GM19025 (cell line): ENCODE measurements around the gene P2RX6.
"Not testable (repeated sequence)": the region's sequence is repeated elsewhere in the genome, so short reads cannot be mapped to it uniquely, and the experiment has no call there.

Experiments used
- ATAC-seq: cut with Tn5 transposase; IDR thresholded peaks from one replicate; pipeline ENCODE4 v1.9.1; 2021; ENCODE audit warnings: mild to moderate bottlenecking, low read depth, moderate library complexity; ENCODE audit not compliant: unreplicated experiment

The P2RX6 gene

DNA sequence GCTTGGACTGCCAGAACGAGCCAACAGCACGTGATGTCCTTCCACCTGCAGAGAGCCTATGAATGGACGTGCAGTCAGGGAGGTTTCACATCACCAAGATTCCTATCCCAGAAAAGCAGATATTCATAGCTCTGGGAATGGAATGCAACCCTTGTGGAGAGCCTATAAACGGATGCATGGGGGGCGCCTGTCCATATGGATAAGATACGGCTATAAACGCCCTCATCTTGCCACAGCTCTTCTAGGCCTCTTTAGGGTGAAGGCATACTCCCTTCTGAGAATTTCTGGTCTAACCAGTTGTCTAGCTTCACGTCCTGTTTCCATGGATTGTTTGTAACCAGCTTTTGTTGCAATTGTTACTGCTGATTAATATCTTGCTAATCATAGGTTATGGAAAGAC, 56.8 kb downstream of the P2RX6 start:
- not testable (repeated sequence) for ATAC-seq

DNA sequence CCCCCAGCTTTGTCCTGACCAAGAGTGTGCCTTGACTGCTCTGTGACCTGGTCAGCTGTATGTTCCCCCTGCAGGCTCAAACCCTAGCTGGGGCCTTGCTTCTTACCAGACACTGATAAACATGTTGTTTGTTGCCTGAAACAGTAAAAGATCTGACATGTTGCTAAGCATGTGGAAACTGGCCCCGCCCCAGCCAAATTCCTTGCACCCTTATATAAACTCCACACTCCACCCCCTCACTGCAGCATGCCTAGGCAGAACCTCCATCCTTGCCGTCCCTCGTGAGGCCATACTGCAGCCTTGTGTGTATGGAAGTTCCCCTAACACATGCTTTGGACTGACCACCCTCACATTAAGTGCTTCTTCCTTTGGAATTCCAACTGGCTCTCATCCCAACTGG, 58.1 kb downstream of the P2RX6 start:
- no peak for ATAC-seq

DNA sequence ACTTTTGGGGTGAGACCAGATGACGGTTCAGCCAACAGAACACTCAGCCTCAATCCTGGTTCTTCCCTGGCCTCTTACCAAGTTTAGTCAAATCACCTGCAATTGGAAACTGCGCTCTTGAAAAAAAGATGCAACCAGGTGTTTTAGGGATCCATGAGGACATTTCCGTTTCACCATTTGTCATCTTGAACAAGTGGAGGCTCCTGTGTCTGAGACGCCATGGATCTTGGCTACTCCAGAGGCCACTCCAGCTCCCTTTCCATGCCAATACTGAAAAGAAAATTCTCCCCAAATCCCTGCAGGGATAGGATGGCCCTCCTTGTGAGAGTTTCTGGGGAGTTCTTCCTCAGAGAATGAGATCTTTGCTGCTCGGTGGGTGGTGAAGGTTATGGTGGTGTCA, 58.5 kb downstream of the P2RX6 start:
- no peak for ATAC-seq

DNA sequence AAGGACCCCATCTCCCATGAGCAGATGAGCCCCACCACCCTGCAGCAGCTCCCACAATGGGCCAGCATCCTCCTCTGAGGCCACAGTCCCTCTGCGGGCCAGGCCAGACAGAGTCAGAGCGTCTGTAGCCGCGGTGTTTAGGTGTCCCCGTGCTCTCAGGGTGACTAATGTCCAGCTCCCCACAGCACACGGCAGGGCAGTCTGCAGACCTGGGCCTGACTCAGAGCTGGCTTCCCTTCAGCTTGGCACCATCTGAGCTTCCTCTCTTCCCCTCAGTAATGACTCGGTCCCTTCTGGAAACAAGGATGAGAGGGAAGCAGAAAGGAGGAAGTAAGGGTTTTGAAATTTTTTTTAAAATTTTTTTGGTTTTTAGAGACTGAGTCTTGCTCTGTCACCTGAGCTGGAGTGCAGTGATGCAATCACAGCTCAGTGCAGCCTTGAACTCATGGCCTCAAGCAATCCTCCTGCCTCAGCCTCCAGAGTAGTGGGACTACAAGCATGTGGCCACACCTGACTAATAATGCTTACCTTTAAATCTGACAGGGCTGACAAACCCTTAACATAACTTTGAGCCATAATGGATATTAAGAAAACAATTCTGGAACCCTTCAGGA, 59.2 kb downstream of the P2RX6 start:
- ATAC-seq, result no peak

DNA sequence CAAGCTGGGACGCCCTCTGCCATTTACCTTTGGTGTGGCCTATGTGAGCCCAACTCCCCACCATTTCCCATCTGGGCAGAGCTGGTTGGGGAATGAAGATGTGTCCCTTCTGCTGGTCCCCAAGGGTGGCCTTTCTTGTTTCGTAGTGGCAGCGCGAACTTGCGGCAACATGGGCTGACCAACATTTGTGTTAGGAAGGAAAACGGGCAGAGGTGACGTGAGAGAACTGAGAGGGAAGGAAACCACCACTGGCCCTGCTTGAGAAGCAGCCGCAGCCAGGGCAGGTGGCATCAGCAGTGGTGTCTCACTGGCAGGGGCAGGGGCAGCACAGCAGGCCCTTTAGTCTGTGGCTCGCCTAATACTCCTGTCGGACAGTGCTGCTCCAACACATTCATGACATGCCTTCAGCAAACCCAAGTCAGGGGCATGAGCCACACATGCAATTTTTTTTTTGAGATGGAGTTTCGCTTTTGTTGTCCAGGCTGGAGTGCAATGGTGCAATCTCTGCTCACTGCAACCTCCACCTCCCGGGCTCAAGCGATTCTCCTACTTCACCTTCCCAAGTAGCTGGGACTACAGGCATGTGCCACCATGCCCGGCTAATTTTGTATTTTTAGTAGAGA, 60.7 kb downstream of the P2RX6 start:
- no peak for ATAC-seq

DNA sequence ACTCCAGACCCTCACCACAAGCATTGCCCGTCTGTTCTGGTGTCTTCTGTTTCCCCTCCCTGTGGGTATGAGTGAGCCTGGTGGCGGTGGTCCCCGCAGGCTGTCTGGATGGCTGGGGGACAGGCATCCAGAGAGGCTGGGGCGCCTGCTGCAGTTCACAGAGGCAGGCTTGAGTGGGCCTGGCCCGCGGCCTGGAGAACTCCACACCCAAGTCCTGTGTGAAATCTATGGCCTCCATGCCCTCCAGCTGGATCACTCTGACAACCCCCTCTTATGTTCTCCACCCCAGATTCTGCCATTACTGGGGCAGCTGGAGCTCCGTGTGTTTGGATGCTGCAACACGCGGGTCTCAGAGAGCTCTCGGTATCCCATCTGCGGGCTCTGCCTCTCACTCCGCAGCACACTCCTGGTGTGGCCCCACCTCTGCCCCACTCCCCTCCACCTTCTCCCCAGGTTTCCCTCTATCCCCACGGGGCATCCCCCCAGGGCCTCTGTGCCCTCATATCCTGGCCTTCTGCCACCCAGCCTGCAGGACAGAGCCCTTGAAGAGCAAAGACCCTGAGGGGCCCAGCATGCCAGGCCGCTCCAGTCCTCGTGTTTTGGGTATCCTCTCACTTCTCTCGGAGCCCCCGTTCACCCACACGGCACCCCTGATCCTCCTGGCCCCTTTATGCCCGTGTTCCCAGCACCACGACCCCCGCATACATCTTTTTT, 62.1 kb downstream of the P2RX6 start:
- ATAC-seq, result no peak
